GM12878 (cell line): Measurements from ENCODE around the gene POMC. TPM values are rescaled to one million over a fixed set of nuclear protein-coding genes. Genes with fewer than 3 reads are reported as not detected.

Experiments used
- ATAC-seq: fragments of 200-7000 bp; cut with Tn5 transposase; 3 replicates; pipeline ENCODE4 v1.9.1; 2020; ENCODE audit warnings: mild to moderate bottlenecking, moderate library complexity
- BruUV-seq: library from RNA; stranded (reverse); fragments of 400-500 nt; replicated peaks from 2 replicates; lab custom pipeline; 2021; lab: Mats Ljungman, UMichigan
- CTCF ChIA-PET: fragments of 300-600 bp; sonication (Branson Sonifier 250); formaldehyde crosslinking; extraction: SDS; loops from one replicate; lab custom pipeline; 2021; ENCODE audit warnings: inconsistent platforms; lab: Yijun Ruan, JAX
- POLR2A ChIA-PET: fragments of 350-600 bp; formaldehyde crosslinking; extraction: SDS; loops from one replicate; lab custom pipeline; 2021; ENCODE audit warnings: inconsistent platforms; lab: Charles Lee
- RAD21 ChIA-PET: fragments of 300-600 bp; sonication (Branson Sonifier 250); formaldehyde crosslinking; loops from one replicate; lab custom pipeline; 2023; ENCODE audit warnings: antibody characterized with exemption; ENCODE audit not compliant: unreplicated experiment; lab: Charles Lee
- SMC1A ChIA-PET: fragments of 300-600 bp; sonication (Branson Sonifier 250); formaldehyde crosslinking; loops from one replicate; lab custom pipeline; 2023; ENCODE audit not compliant: unreplicated experiment, uncharacterized antibody; lab: Charles Lee
- DNase-seq: peaks from one replicate; pipeline ENCODE4 v3.0.0-alpha.2; 2011; ENCODE audit warnings: low read depth, low spot score
- FAIRE-seq: peaks from 3 replicates; lab custom pipeline; 2011; peaks lifted over from hg19 to GRCh38; lab: Jason Lieb, UNC
- H2AFZ ChIP-seq: 2 replicates; pipeline ENCODE4 v1.6.0; 2011; ENCODE audit warnings: low read depth, low read length, control low read depth; ENCODE audit not compliant: control insufficient read depth
- H3K27ac ChIP-seq: 2 replicates; pipeline ENCODE4 v1.5.1; 2011; ENCODE audit warnings: control low read depth; ENCODE audit not compliant: control insufficient read depth, insufficient read depth
- H3K27me3 ChIP-seq, 2 experiments: replicated peaks in 1 of 2; 2 replicates each; pipeline versions ENCODE4 v1.6.0 to v1.6.1; 2011; ENCODE audit warnings: low read length in 1 of 2; ENCODE audit not compliant: control insufficient read depth in 2 of 2, insufficient read depth in 2 of 2
- H3K36me3 ChIP-seq, 2 experiments: 2 replicates each; pipeline ENCODE4 v1.5.1; 2011; ENCODE audit warnings: low read length in 1 of 2; ENCODE audit not compliant: control insufficient read depth in 2 of 2, insufficient read depth in 2 of 2
- H3K4me1 ChIP-seq: 2 replicates; pipeline ENCODE4 v1.6.1; 2011; ENCODE audit warnings: mild to moderate bottlenecking, low read length, moderate library complexity, mixed read lengths; ENCODE audit not compliant: control insufficient read depth, insufficient read depth
- H3K4me2 ChIP-seq: 2 replicates; pipeline ENCODE4 v1.6.0; 2011; ENCODE audit warnings: control low read depth; ENCODE audit not compliant: control insufficient read depth, insufficient read depth
- H3K4me3 ChIP-seq: fragments of 200-600 bp; sonication (generic); 2 replicates; pipeline ENCODE4 v1.5.1; 2016
- H3K79me2 ChIP-seq: 2 replicates; pipeline ENCODE4 v1.6.0; 2011; ENCODE audit warnings: low read length; ENCODE audit not compliant: control insufficient read depth, insufficient read depth
- H3K9ac ChIP-seq: 2 replicates; pipeline ENCODE4 v1.8.0; 2011; ENCODE audit warnings: low read length, control low read depth, mixed read lengths; ENCODE audit not compliant: control insufficient read depth, insufficient read depth
- H3K9me3 ChIP-seq: replicated peaks from 3 replicates; pipeline ENCODE4 v1.5.1; 2011; ENCODE audit warnings: mild to moderate bottlenecking, low read length; ENCODE audit not compliant: control insufficient read depth, insufficient read depth
- H4K20me1 ChIP-seq: 2 replicates; pipeline ENCODE4 v1.6.0; 2011; ENCODE audit not compliant: control insufficient read depth, insufficient read depth
- ATF3 ChIP-seq: IDR thresholded peaks from 2 replicates; pipeline ENCODE4 v1.6.1; 2011; ENCODE audit warnings: low read depth, mild to moderate bottlenecking, low read length, moderate library complexity, borderline replicate concordance; ENCODE audit errors: extremely low read depth
- BACH1 ChIP-seq: fragments of 450-650 bp; IDR thresholded peaks from 2 replicates; pipeline ENCODE4 v1.6.1; 2017; ENCODE audit warnings: mild to moderate bottlenecking, borderline replicate concordance
- CBFB ChIP-seq: IDR thresholded peaks from 2 replicates; pipeline ENCODE4 v1.6.1; 2016; ENCODE audit warnings: antibody characterized with exemption, low read depth
- CHD2 ChIP-seq: IDR thresholded peaks from 2 replicates; pipeline ENCODE4 v1.6.1; 2011; ENCODE audit warnings: low read depth, low read length, improper control_type of control experiment, borderline replicate concordance
- EGR1 ChIP-seq, 2 experiments: IDR thresholded peaks; 1 replicate in 1 of 2; 2 replicates in 1 of 2; pipeline ENCODE4 v1.6.1; 2011 to 2012; ENCODE audit warnings: low read depth in 2 of 2, low read length in 2 of 2, borderline replicate concordance in 1 of 2, mild to moderate bottlenecking in 1 of 2, moderate library complexity in 1 of 2
- ETV6 ChIP-seq, 2 experiments: fragments of 450-650 bp in 1 of 2; IDR thresholded peaks in 1 of 2; conservative IDR thresholded peaks in 1 of 2; 2 replicates each; pipeline ENCODE4 v1.6.1; 2014; ENCODE audit warnings: antibody characterized with exemption in 1 of 2, borderline replicate concordance in 1 of 2, low read depth in 1 of 2, mild to moderate bottlenecking in 1 of 2, moderate library complexity in 1 of 2
- HCFC1 ChIP-seq: fragments of 150-350 bp; IDR thresholded peaks from 2 replicates; pipeline ENCODE4 v1.6.1; 2014; ENCODE audit warnings: low read length
- HDGF ChIP-seq: fragments of 450-650 bp; IDR thresholded peaks from 2 replicates; pipeline ENCODE4 v1.6.1; 2016; ENCODE audit warnings: antibody characterized with exemption
- IRF4 ChIP-seq: IDR thresholded peaks from 2 replicates; pipeline ENCODE4 v1.6.1; 2011; ENCODE audit warnings: low read depth, low read length
- JUNB ChIP-seq: IDR thresholded peaks from 2 replicates; pipeline ENCODE4 v1.6.1; 2016; ENCODE audit warnings: antibody characterized with exemption, mild to moderate bottlenecking
- MTA2 ChIP-seq: fragments of 450-650 bp; IDR thresholded peaks from 2 replicates; pipeline ENCODE4 v1.6.1; 2016; ENCODE audit warnings: low read depth, mild to moderate bottlenecking, moderate library complexity
- MYC ChIP-seq: IDR thresholded peaks from 2 replicates; pipeline ENCODE4 v1.6.1; 2011; ENCODE audit warnings: mild to moderate bottlenecking, low read length, moderate library complexity, inconsistent platforms; ENCODE audit not compliant: insufficient read depth, insufficient replicate concordance, insufficient read length, severe bottlenecking
- NFIC ChIP-seq: IDR thresholded peaks from 2 replicates; pipeline ENCODE4 v1.6.1; 2012; ENCODE audit warnings: low read depth, mild to moderate bottlenecking, inconsistent platforms, low read length, moderate library complexity
- RAD51 ChIP-seq: fragments of 450-650 bp; IDR thresholded peaks from 2 replicates; pipeline ENCODE4 v1.6.1; 2016; ENCODE audit warnings: moderate library complexity, mild to moderate bottlenecking, inconsistent platforms
- SPI1 ChIP-seq: IDR thresholded peaks from 2 replicates; pipeline ENCODE4 v1.6.1; 2011; ENCODE audit warnings: low read depth, mild to moderate bottlenecking, low read length, moderate library complexity, borderline replicate concordance; ENCODE audit not compliant: insufficient read depth
- TCF7 ChIP-seq: IDR thresholded peaks from 2 replicates; pipeline ENCODE4 v1.6.1; 2014; ENCODE audit warnings: antibody characterized with exemption, borderline replicate concordance
- ZNF217 ChIP-seq: fragments of 450-650 bp; IDR thresholded peaks from 2 replicates; pipeline ENCODE4 v1.6.1; 2017; ENCODE audit warnings: antibody characterized with exemption, mild to moderate bottlenecking
- WGBS: methylation state at CpG from one replicate; pipeline ENCODE4 v1.1.6; 2016; ENCODE audit warnings: low lambda C conversion rate; ENCODE audit not compliant: insufficient replicate concordance, insufficient coverage; ENCODE audit errors: missing lambda C conversion rate; 5-methylcytosine and 5-hydroxymethylcytosine counted together
- in situ Hi-C: fragments of 300-500 bp; cut with MboI; formaldehyde crosslinking; loops from 9 replicates; pipeline ENCODE4 v1.14.3; 2018; ENCODE audit warnings: mixed read lengths
- intact Hi-C: fragments of 100-400 bp; cut with micrococcal nuclease; formaldehyde crosslinking; loops from one replicate; pipeline ENCODE4 v1.14.2; 2022; ENCODE audit not compliant: unreplicated experiment
- polyA plus RNA-seq, 11 experiments: library from polyadenylated mRNA; depleted of rRNA in 4 of 11; unstranded in 6 of 11; stranded (reverse) in 5 of 11; fragments of >200 nt; fragmentation: Nextera tagmentation in 4 of 11; fragmentation: Illumina TruSeq in 1 of 11; extraction: Ambion mirVana in 4 of 11; extraction: Trizol in 1 of 11; gene quantifications; 1 replicate in 1 of 11; 2 replicates in 10 of 11; pipeline versions ENCODE4 v1.2.1 to v1.2.3, GENCODE V29; 2011 to 2016; ENCODE audit warnings: inconsistent platforms in 2 of 11, missing spikeins in 2 of 11, low read depth in 1 of 11
- total RNA-seq, 4 experiments: library from RNA; depleted of rRNA in 3 of 4; stranded (reverse); fragments of >200 nt in 3 of 4; fragmentation: Illumina TruSeq in 1 of 4; extraction: Trizol in 1 of 4; gene quantifications; 2 replicates each; pipeline versions ENCODE4 v1.2.1 to v1.2.3, GENCODE V29; 2013 to 2021
- TF ChIP-seq, protein P1 (sequence below): IDR thresholded peaks from 2 replicates; pipeline ENCODE4 v1.6.1; 2012; ENCODE audit warnings: low read depth, low read length, improper control_type of control experiment

Gene POMC
- total and polyA plus RNA-seq, 10 of the 15 experiments (the other 5 are each of a cell fraction or from before 2014, with no cell fraction given): 0.05 to 14.7 (median 6.8) TPM; not detected in 1

DNA sequence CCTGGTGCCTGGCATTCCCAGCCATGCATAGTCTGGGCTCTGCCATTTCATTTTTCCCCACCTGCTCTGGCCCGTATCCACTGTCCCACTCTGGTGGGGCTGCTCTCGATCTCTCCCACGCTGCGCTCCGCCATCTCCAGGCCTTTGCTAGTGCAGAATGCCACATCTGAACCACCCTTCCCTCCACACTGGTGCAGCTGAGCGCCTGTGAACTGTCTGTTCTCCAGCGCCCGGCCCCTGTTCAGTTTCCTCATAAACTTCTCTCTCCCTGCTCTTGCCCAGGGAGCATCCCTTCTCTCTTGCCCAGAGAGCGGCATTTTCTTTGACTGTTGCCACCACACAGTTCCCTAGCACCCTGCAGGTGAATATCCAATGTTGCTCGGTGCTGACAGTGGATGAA lies 21.5 kb downstream of the POMC start:
- no peak overlapping the region for H3K4me3 ChIP-seq
- H3K36me3 ChIP-seq: no peaks in the 10 kb centered on the region
- TF ChIP-seq NFIC: no peak
- no peak for TF ChIP-seq IRF4
- FAIRE-seq (no peak), DNase-seq (no peak), ATAC-seq (no peak)
- SMC1A ChIA-PET: interaction anchor here (0.6 kb wide), 1 partner anchor 454 kb away, joined by 3 read pairs; no protein-coding TSS in a partner anchor
- CTCF ChIA-PET: interaction anchor here (1.1 kb wide), 1 partner anchor 19 kb away, joined by 3 read pairs; no protein-coding TSS in a partner anchor
- H3K9ac ChIP-seq: no peak overlapping the region
- H2AFZ ChIP-seq: no peak overlapping the region
- H3K9me3 ChIP-seq: no peaks in the 10 kb centered on the region
- H3K27ac ChIP-seq: no peak overlapping the region
- intact Hi-C loops: no loop called here
- in situ Hi-C loops: no loop called here
- POLR2A ChIA-PET: interaction anchor here (1.2 kb wide), 1 partner anchor 9 kb away, joined by 3 read pairs; no protein-coding TSS in a partner anchor
- 86% methylated on average over 10 of the region's 10 CpGs for WGBS
- BruUV-seq: no TSS peak
- H3K4me1 ChIP-seq: no peaks in the 10 kb centered on the region
- no peaks in the 10 kb centered on the region; a peak in 1 of 4 replicates for H3K27me3 ChIP-seq
- H4K20me1 ChIP-seq: no peaks in the 10 kb centered on the region
- H3K79me2 ChIP-seq: no peaks in the 10 kb centered on the region
- RAD21 ChIA-PET: no interaction called here
- no peak overlapping the region for H3K4me2 ChIP-seq

- H3K36me3 ChIP-seq: no peaks in the 10 kb centered on the region
- ChIA-PET RAD21 (no interaction called here), SMC1A (no interaction called here), CTCF (no interaction called here), POLR2A (interaction anchor here (0.7 kb wide), 1 partner anchor 500 kb away, joined by 3 read pairs; no protein-coding TSS in a partner anchor)
- in situ Hi-C loops (no loop called here), intact Hi-C loops (no loop called here)
- FAIRE-seq (no peak), DNase-seq (no peak), ATAC-seq (no peak)
- no peak overlapping the region for H3K4me3 ChIP-seq
- H2AFZ ChIP-seq: no peak overlapping the region
- H3K27me3 ChIP-seq: no peaks in the 10 kb centered on the region; a peak in 1 of 4 replicates
- no peaks in the 10 kb centered on the region for H3K4me1 ChIP-seq
- H3K27ac ChIP-seq: no peak overlapping the region
- H3K9me3 ChIP-seq: no peaks in the 10 kb centered on the region
- no TSS peak for BruUV-seq
- H3K4me2 ChIP-seq: no peak overlapping the region
- no peaks in the 10 kb centered on the region for H3K79me2 ChIP-seq
- no peaks in the 10 kb centered on the region for H4K20me1 ChIP-seq
- WGBS: 68% methylated on average over 6 of the region's 6 CpGs
- H3K9ac ChIP-seq: no peak overlapping the region
- no peak for TF ChIP-seq SPI1
- no peak for TF ChIP-seq CBFB
- no peak for TF ChIP-seq NFIC
- TF ChIP-seq EGR1 (IDR thresholded peaks at IDR 0.05; ENCODE audit: borderline replicate concordance in 1 of 2, low read depth in 2 of 2, low read length in 2 of 2): no peak
- no peak for TF ChIP-seq MYC
- no peak for TF ChIP-seq ETV6 (conservative IDR thresholded peaks at IDR 0.05 in 1 of 2, IDR thresholded peaks at IDR 0.05 in 1 of 2; ENCODE audit: borderline replicate concordance in 1 of 2, low read depth in 1 of 2)
- no peak for TF ChIP-seq HCFC1
- TF ChIP-seq ATF3: no peak
- no peak for TF ChIP-seq MTA2
- no peak for TF ChIP-seq RAD51
- no peak for TF ChIP-seq BACH1
- TF ChIP-seq TCF7: no peak
- no peak for TF ChIP-seq CHD2
- TF ChIP-seq, protein P1, sequence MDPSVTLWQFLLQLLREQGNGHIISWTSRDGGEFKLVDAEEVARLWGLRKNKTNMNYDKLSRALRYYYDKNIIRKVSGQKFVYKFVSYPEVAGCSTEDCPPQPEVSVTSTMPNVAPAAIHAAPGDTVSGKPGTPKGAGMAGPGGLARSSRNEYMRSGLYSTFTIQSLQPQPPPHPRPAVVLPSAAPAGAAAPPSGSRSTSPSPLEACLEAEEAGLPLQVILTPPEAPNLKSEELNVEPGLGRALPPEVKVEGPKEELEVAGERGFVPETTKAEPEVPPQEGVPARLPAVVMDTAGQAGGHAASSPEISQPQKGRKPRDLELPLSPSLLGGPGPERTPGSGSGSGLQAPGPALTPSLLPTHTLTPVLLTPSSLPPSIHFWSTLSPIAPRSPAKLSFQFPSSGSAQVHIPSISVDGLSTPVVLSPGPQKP: no peak
- no peak for TF ChIP-seq ZNF217
- no peak for TF ChIP-seq JUNB
- TF ChIP-seq HDGF: no peak
Observed at GRCh38 chr2:25145803-25146202, 22.6 kb downstream of the POMC start.
